Activated CD8-positive, alpha-beta T cell treated with anti-CD3 and anti-CD28 coated beads for 36 hours (primary cell): ENCODE data around the gene SUSD4. TPM values are rescaled to one million over a fixed set of nuclear protein-coding genes. Genes with fewer than 3 reads are reported as not detected.
A peak's percentile ranks its signal among the peaks of the same experiment; 100 is the strongest.

Experiments used
- ATAC-seq: fragments of 200-7000 bp; cut with Tn5 transposase; one replicate; pipeline ENCODE4 v1.10.0; 2021; ENCODE audit warnings: mild to moderate bottlenecking, moderate library complexity
- CTCF ChIA-PET: fragments of 350-600 bp; sonication (Branson Sonifier 250); formaldehyde crosslinking; loops from one replicate; lab custom pipeline; 2021; ENCODE audit warnings: antibody characterized with exemption; lab: Charles Lee
- POLR2A ChIA-PET: fragments of 350-600 bp; sonication (Branson Sonifier 250); formaldehyde crosslinking; loops from one replicate; lab custom pipeline; 2021; ENCODE audit warnings: antibody characterized with exemption; lab: Charles Lee
- DNase-seq: peaks from one replicate; pipeline ENCODE4 v3.0.0-alpha.2; 2020
- H3K27ac Mint-ChIP-seq: one replicate; pipeline ENCODE4 v1.8.0; 2021; ENCODE audit warnings: mild to moderate bottlenecking, mixed read lengths
- H3K27me3 Mint-ChIP-seq: one replicate; pipeline ENCODE4 v1.8.0; 2021; ENCODE audit warnings: mixed read lengths
- H3K36me3 Mint-ChIP-seq: one replicate; pipeline ENCODE4 v1.8.0; 2021; ENCODE audit warnings: low read depth, mixed read lengths
- H3K4me1 Mint-ChIP-seq: one replicate; pipeline ENCODE4 v1.8.0; 2021; ENCODE audit warnings: low read depth, mixed read lengths
- H3K4me3 Mint-ChIP-seq: one replicate; pipeline ENCODE4 v1.8.0; 2021; ENCODE audit warnings: mild to moderate bottlenecking, moderate library complexity, mixed read lengths
- H3K9me3 Mint-ChIP-seq: one replicate; pipeline ENCODE4 v1.8.0; 2021; ENCODE audit warnings: mixed read lengths
- CTCF ChIP-seq: fragments of 200-600 bp; IDR thresholded peaks from one replicate; pipeline ENCODE4 v1.8.0; 2022; ENCODE audit warnings: antibody characterized with exemption, mild to moderate bottlenecking
- intact Hi-C: fragments of 100-400 bp; cut with micrococcal nuclease; formaldehyde crosslinking; loops from one replicate; pipeline ENCODE4 v1.10.0; 2022
- total RNA-seq, 2 experiments: library from RNA; stranded (reverse); gene quantifications; one replicate each; pipeline ENCODE4 v1.2.3, GENCODE V29; 2021

SUSD4 gene
- total RNA-seq, 2 experiments from 2014 or later: 0.29 to 0.43 TPM

DNA sequence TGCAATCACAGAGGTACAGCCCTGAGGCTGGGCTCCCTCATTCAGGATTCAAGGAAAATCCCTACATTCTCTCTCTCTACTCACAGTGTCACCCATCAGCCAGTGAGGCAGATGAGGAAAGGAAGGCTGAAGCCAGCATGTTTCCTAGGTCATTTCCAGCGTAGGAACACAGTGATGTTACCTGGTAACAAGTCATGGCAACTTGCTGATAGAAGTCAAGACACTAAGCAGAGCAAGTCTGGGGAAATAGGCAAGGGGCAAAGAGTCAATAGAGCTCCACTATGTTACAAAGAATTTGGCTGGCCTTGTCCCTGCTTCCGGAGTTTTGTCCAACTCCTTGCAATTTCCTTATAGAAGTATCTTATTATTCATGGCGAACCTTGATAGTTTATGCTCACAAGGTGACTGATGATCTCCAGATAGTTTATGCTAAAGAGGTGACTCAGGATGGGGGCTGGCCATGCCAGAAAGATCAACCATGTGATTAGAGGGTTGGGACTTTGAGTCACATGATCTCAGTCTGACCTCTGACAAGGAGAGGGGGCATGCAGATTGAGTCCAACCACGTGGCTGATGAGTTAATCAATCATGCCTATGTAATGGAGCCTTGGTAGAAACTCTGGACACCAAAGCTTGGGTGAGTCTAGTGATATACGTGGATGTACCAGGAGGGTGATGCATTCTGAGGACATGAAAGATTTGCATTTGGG lies 51.1 kb downstream of the SUSD4 start:
- DNase-seq: peak; percentile 7

DNA sequence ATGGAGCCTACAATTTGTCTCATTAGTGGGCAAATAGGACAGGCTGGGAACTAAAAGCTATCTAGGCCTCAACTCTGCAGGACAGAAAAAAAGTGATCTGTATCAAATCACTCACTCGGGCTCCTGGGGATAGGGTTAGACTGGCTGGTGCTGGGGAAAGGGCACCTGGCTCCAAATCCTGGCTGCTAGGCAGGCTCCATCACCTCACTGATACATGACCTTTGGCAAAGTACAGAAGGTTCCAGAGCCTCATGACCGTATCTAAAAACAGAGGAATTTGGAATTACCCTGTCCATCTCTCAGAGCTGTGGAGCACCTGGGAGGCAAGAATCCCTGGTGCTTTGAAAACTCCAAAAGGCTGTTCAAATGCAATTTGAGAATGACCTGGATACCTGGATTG lies 51.7 kb downstream of the SUSD4 start:
- Mint-ChIP-seq H3K36me3 (no peaks in the 10 kb centered on the region), H3K27ac (no peak overlapping the region), H3K9me3 (no peaks in the 10 kb centered on the region), H3K4me3 (no peak overlapping the region), H3K27me3 (no peaks in the 10 kb centered on the region), H3K4me1 (peaks cover 3% of the 10 kb centered on the region)
- intact Hi-C loops: no loop called here
- POLR2A ChIA-PET: no interaction called here
- no peak for TF ChIP-seq CTCF
- ATAC-seq (no peak), DNase-seq (no peak)
- CTCF ChIA-PET: no interaction called here

More for the DNA sequence above, 51.1 kb downstream of the SUSD4 start:
- Mint-ChIP-seq H3K4me3 (no peak overlapping the region), H3K27me3 (no peaks in the 10 kb centered on the region), H3K4me1 (peaks cover 3% of the 10 kb centered on the region), H3K27ac (no peak overlapping the region), H3K9me3 (no peaks in the 10 kb centered on the region), H3K36me3 (no peaks in the 10 kb centered on the region)
- no peak for ATAC-seq
- no peak for TF ChIP-seq CTCF
- ChIA-PET POLR2A (no interaction called here), CTCF (no interaction called here)
- intact Hi-C loops: no loop called here

- ChIA-PET CTCF (no interaction called here), POLR2A (no interaction called here)
- H3K9me3 Mint-ChIP-seq: no peaks in the 10 kb centered on the region
Measured at GRCh38 chr1:223311826-223312225, 52.1 kb downstream of the SUSD4 start.

DNA sequence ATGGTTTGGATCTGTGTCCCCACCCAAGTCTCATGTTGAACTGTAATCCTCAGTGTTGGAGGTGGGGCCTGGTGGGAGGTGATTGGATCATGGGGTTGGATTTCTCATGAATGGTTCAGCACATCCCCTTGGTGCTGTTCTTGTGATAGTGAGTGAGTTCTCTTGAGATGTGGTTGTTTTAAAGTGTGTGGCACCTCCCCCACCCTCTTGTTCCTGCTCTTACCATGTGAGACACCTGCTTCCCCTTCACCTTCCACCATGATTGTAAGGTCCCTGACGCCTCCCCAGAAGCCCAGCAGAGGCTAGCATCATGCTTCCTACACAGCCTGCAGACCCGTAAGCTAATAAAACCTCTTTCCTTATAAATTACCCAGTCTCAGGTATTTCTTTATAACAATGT lies 55.8 kb downstream of the SUSD4 start:
- Mint-ChIP-seq H3K27ac (no peak overlapping the region), H3K4me3 (no peak overlapping the region), H3K4me1 (peaks cover 3% of the 10 kb centered on the region), H3K9me3 (peaks cover 7% of the 10 kb centered on the region), H3K27me3 (no peaks in the 10 kb centered on the region), H3K36me3 (no peaks in the 10 kb centered on the region)
- DNase-seq (no peak), ATAC-seq (no peak)
- POLR2A ChIA-PET: no interaction called here
- no peak for TF ChIP-seq CTCF
- CTCF ChIA-PET: no interaction called here
- intact Hi-C loops: no loop called here

More at GRCh38 chr1:223311826-223312225, 52.1 kb downstream of the SUSD4 start:
- Mint-ChIP-seq H3K27ac (no peak overlapping the region), H3K27me3 (no peaks in the 10 kb centered on the region), H3K4me1 (peaks cover 3% of the 10 kb centered on the region), H3K36me3 (no peaks in the 10 kb centered on the region), H3K4me3 (no peak overlapping the region)
- DNase-seq (no peak), ATAC-seq (no peak)
- TF ChIP-seq CTCF: no peak
- intact Hi-C loops: no loop called here

- TF ChIP-seq CTCF: no peak
- intact Hi-C loops: no loop called here
- CTCF ChIA-PET: interaction anchor here (1.1 to 2.1 kb wide), 2 partner anchors 174 to 184 kb away, joined by 3 to 4 read pairs; no protein-coding TSS in a partner anchor
Measured at GRCh38 chr1:223307544-223307943, 56.4 kb downstream of the SUSD4 start.

More at GRCh38 chr1:223307544-223307943, 56.4 kb downstream of the SUSD4 start:
- POLR2A ChIA-PET: no interaction called here
- DNase-seq (no peak), ATAC-seq (no peak)
- Mint-ChIP-seq H3K27ac (no peak overlapping the region), H3K27me3 (no peaks in the 10 kb centered on the region), H3K9me3 (peaks cover 9% of the 10 kb centered on the region), H3K4me3 (no peak overlapping the region), H3K4me1 (peaks cover 3% of the 10 kb centered on the region), H3K36me3 (no peaks in the 10 kb centered on the region)
